ENCODE measurements around the gene ST6GALNAC1. TPM values are rescaled to one million over a fixed set of nuclear protein-coding genes. Genes with fewer than 3 reads are reported as not detected.

ST6GALNAC1 gene, protein sequence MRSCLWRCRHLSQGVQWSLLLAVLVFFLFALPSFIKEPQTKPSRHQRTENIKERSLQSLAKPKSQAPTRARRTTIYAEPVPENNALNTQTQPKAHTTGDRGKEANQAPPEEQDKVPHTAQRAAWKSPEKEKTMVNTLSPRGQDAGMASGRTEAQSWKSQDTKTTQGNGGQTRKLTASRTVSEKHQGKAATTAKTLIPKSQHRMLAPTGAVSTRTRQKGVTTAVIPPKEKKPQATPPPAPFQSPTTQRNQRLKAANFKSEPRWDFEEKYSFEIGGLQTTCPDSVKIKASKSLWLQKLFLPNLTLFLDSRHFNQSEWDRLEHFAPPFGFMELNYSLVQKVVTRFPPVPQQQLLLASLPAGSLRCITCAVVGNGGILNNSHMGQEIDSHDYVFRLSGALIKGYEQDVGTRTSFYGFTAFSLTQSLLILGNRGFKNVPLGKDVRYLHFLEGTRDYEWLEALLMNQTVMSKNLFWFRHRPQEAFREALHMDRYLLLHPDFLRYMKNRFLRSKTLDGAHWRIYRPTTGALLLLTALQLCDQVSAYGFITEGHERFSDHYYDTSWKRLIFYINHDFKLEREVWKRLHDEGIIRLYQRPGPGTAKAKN
- total RNA-seq: 100 to 1,000 TPM; 121 to 281 (median 182) TPM

GRCh38 chr17:76643553-76644148 lies at the start of gene ST6GALNAC1:
ST6GALNAC1 (minus strand) TSS chr17:76643757; CDS start chr17:76643638, 119 bp downstream.
- peak within 1 kb of the TSS; percentile 7 to 50 (median 48) for H3K4me3 ChIP-seq
- no peaks in the 10 kb centered on the region for H3K9me3 ChIP-seq
- H3K36me3 ChIP-seq: no peaks in the 10 kb centered on the region
- H3K27ac ChIP-seq: peak within 1 kb of the TSS; percentile 82 to 90 (median 86)
- DNase-seq: peak; percentile 88
- WGBS, 2 donors (ENCODE audit: low coverage in 1 of 2): 31 to 53% methylated on average over 2 to 7 of the region's 7 CpGs
- peaks cover 0 to 38% (median 17%) of the 10 kb centered on the region in 4 donors for H3K4me1 ChIP-seq
- intact Hi-C loops (cut with DNase I; ENCODE audit: low total_unique reads): no loop called here
- TF ChIP-seq POLR2AphosphoS5 (IDR thresholded peaks at IDR 0.05) (peak; percentile 91 to 95 (median 94)), EP300 (IDR thresholded peaks at IDR 0.05; ENCODE audit: low read depth) (no peak), POLR2A (IDR thresholded peaks at IDR 0.05) (peak; percentile 96)
- no peaks in the 10 kb centered on the region for H3K27me3 ChIP-seq
- in situ Hi-C loops (cut with MboI; ENCODE audit: low pct_ligation_motif_present in 1 of 4, low pct_unique_long_range_greater_than_20kb in 1 of 4, low sequenced_read_pairs in 3 of 4): no loop called here

DNA sequence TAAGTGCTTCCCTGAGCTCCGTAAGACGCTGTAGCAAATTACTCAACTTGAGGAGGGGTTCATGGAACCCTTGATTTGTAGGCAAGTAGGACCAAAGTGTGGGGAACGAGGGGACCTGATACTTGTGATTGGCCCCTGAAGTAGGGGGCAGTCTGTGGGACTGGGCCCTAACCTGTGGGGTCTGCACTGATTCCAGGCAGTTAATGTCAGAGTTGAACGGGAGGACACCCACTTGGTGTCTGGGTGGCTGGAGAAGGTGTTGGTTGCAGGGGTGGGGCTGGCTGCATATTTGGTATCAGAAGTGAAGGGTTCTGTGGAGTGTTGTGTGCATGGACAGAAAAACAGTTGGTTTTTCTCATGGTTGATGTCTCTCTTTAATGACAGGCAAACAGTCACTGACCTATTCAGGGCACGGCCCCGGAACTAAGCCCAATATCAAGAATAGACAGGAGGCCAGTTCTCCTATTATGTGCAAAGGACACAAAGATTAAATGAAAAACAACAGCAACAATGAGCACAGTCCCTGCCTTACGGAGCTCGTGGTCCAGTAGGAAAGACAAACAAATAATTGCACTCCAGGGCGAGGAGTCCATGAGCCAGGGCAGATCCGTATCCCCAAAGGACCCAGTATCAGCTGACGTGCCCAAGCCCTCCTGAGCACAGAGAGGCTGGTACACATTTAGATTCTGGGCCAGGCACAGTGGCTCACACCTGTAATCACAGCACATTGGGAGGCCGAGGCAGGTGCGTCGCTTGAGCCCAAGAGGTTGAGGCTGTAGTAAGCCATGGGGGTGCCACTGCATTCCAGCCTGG lies 48.0 kb upstream of the ST6GALNAC1 start:
- Histone ChIP-seq H3K4me3 (no peak overlapping the region), H3K9me3 (no peaks in the 10 kb centered on the region), H3K27me3 (no peaks in the 10 kb centered on the region), H3K36me3 (no peaks in the 10 kb centered on the region), H3K4me1 (peaks cover 24 to 55% (median 34%) of the 10 kb centered on the region in 4 donors), H3K27ac (peak overlapping the region; percentile 9 to 37 (median 24))
- intact Hi-C loops (cut with DNase I; ENCODE audit: low total_unique reads): no loop called here
- in situ Hi-C loops (cut with MboI; ENCODE audit: low pct_ligation_motif_present in 1 of 4, low pct_unique_long_range_greater_than_20kb in 1 of 4, low sequenced_read_pairs in 3 of 4): no loop called here
- 62 to 83% methylated on average over 3 to 14 of the region's 14 CpGs for WGBS, 2 donors (ENCODE audit: low coverage in 1 of 2)
- TF ChIP-seq POLR2AphosphoS5 (IDR thresholded peaks at IDR 0.05) (no peak), CTCF (IDR thresholded peaks at IDR 0.05) (no peak), EP300 (IDR thresholded peaks at IDR 0.05; ENCODE audit: low read depth) (no peak), POLR2A (IDR thresholded peaks at IDR 0.05) (no peak)
- no peak for DNase-seq

- no peak overlapping the region for H3K4me3 ChIP-seq
- intact Hi-C loops (cut with DNase I; ENCODE audit: low total_unique reads): no loop called here
- no peak for DNase-seq
- peak overlapping the region in 1 of 4 donors; percentile 27 for H3K27ac ChIP-seq
- H3K27me3 ChIP-seq: no peaks in the 10 kb centered on the region
- WGBS, 2 donors (ENCODE audit: low coverage in 1 of 2): 86 to 87% methylated on average over 8 to 13 of the region's 13 CpGs
- in situ Hi-C loops (cut with MboI; ENCODE audit: low pct_ligation_motif_present in 1 of 4, low pct_unique_long_range_greater_than_20kb in 1 of 4, low sequenced_read_pairs in 3 of 4): no loop called here
- H3K36me3 ChIP-seq: no peaks in the 10 kb centered on the region
- TF ChIP-seq CTCF (IDR thresholded peaks at IDR 0.05): no peak
- no peak for TF ChIP-seq POLR2A (IDR thresholded peaks at IDR 0.05)
- TF ChIP-seq EP300 (IDR thresholded peaks at IDR 0.05; ENCODE audit: low read depth): no peak
- TF ChIP-seq POLR2AphosphoS5 (IDR thresholded peaks at IDR 0.05): no peak
- H3K4me1 ChIP-seq: peaks cover 26 to 52% (median 37%) of the 10 kb centered on the region in 4 donors
- H3K9me3 ChIP-seq: no peaks in the 10 kb centered on the region
Measured at GRCh38 chr17:76690596-76691280, 47.2 kb upstream of the ST6GALNAC1 start.

GRCh38 chr17:76689859-76690258 lies 46.3 kb upstream of the ST6GALNAC1 start:
- no peak for DNase-seq
- peak overlapping the region; percentile 65 to 89 (median 84) for H3K27ac ChIP-seq
- peaks cover 23 to 47% (median 33%) of the 10 kb centered on the region in 4 donors for H3K4me1 ChIP-seq
- H3K27me3 ChIP-seq: no peaks in the 10 kb centered on the region
- no peak overlapping the region for H3K4me3 ChIP-seq
- in situ Hi-C loops (cut with MboI; ENCODE audit: low pct_ligation_motif_present in 1 of 4, low pct_unique_long_range_greater_than_20kb in 1 of 4, low sequenced_read_pairs in 3 of 4): no loop called here
- no peaks in the 10 kb centered on the region for H3K9me3 ChIP-seq
- 89 to 91% methylated on average over 9 to 11 of the region's 11 CpGs for WGBS, 2 donors (ENCODE audit: low coverage in 1 of 2)
- no peak for TF ChIP-seq POLR2AphosphoS5 (IDR thresholded peaks at IDR 0.05)
- no peak for TF ChIP-seq CTCF (IDR thresholded peaks at IDR 0.05)
- no peak for TF ChIP-seq EP300 (IDR thresholded peaks at IDR 0.05; ENCODE audit: low read depth)
- no peak for TF ChIP-seq POLR2A (IDR thresholded peaks at IDR 0.05)
- no peaks in the 10 kb centered on the region for H3K36me3 ChIP-seq
- intact Hi-C loops (cut with DNase I; ENCODE audit: low total_unique reads): no loop called here

Data from transverse colon (tissue), 4 donors.